PFSK-1 (cell line): ENCODE results near the gene EMC8.

ENCODE experiments used
- TAF1 ChIP-seq: IDR thresholded peaks from 2 replicates; pipeline ENCODE4 v1.6.1; 2012; ENCODE audit warnings: low read length, control low read depth, borderline replicate concordance; ENCODE audit not compliant: insufficient read depth
- TF ChIP-seq, protein P1 (sequence below), 2 experiments: IDR thresholded peaks; 2 replicates each; pipeline versions ENCODE4 v1.6.1 to v1.8.0; 2011 to 2012; ENCODE audit warnings: low read depth in 2 of 2, low read length in 2 of 2, control low read depth in 1 of 2, inconsistent platforms in 1 of 2, mild to moderate bottlenecking in 1 of 2, moderate library complexity in 1 of 2; ENCODE audit not compliant: insufficient read depth in 1 of 2

- TF ChIP-seq, protein P1, sequence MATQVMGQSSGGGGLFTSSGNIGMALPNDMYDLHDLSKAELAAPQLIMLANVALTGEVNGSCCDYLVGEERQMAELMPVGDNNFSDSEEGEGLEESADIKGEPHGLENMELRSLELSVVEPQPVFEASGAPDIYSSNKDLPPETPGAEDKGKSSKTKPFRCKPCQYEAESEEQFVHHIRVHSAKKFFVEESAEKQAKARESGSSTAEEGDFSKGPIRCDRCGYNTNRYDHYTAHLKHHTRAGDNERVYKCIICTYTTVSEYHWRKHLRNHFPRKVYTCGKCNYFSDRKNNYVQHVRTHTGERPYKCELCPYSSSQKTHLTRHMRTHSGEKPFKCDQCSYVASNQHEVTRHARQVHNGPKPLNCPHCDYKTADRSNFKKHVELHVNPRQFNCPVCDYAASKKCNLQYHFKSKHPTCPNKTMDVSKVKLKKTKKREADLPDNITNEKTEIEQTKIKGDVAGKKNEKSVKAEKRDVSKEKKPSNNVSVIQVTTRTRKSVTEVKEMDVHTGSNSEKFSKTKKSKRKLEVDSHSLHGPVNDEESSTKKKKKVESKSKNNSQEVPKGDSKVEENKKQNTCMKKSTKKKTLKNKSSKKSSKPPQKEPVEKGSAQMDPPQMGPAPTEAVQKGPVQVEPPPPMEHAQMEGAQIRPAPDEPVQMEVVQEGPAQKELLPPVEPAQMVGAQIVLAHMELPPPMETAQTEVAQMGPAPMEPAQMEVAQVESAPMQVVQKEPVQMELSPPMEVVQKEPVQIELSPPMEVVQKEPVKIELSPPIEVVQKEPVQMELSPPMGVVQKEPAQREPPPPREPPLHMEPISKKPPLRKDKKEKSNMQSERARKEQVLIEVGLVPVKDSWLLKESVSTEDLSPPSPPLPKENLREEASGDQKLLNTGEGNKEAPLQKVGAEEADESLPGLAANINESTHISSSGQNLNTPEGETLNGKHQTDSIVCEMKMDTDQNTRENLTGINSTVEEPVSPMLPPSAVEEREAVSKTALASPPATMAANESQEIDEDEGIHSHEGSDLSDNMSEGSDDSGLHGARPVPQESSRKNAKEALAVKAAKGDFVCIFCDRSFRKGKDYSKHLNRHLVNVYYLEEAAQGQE (IDR thresholded peaks at IDR 0.05; ENCODE audit: insufficient read depth in 1 of 2, low read depth in 2 of 2, low read length in 2 of 2): no peak
- TF ChIP-seq TAF1: no peak
Observed at GRCh38 chr16:85796152-85796551, 3.2 kb downstream of the EMC8 start.
